HG03159 (cell line): ENCODE results near the gene YAF2.
"Not testable (repeated sequence)": the region's sequence is repeated elsewhere in the genome, so short reads cannot be mapped to it uniquely, and the experiment has no call there.

Source experiments
- ATAC-seq: cut with Tn5 transposase; IDR thresholded peaks from one replicate; pipeline ENCODE4 v1.9.1; 2021; ENCODE audit warnings: mild to moderate bottlenecking, moderate library complexity; ENCODE audit not compliant: unreplicated experiment

Gene YAF2

GRCh38 chr12:42255221-42255865 lies 17.3 kb upstream of the YAF2 start:
- ATAC-seq: no peak

DNA sequence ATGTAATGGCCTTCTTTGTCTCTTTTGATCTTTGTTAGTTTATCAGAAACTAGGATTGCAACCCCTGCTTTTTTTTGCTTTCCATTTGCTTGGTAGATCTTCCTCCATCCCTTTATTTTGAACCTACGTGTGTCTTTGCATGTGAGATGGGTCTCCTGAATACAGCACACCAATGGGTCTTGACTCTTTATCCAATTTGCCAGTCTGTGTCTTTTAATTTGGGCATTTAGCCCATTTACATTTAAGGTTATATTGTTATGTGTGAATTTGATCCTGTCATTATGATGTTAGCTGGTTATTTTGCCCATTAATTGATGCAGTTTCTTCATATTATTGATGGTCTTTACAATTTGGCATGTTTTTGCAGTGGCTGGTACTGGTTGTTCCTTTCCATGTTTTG lies 14.6 kb upstream of the YAF2 start:
- ATAC-seq: not testable (repeated sequence)

DNA sequence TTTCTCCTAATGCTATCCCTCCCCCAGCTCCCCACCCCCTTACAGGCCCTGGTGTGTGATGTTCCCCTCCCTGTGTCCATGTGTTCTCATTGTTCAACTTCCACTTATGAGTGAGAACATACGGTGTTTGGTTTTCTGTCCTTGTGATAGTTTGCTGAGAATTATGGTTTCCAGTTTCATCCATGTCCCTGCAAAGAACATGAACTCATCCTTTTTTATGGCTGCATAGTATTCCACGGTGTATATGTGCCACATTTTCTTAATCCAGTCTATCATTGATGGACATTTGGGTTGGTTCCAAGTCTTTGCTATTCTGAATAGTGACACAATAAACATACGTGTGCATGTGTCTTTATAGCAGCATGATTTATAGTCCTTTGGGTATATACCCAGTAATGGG lies 11.0 kb upstream of the YAF2 start:
- ATAC-seq: not testable (repeated sequence)

DNA sequence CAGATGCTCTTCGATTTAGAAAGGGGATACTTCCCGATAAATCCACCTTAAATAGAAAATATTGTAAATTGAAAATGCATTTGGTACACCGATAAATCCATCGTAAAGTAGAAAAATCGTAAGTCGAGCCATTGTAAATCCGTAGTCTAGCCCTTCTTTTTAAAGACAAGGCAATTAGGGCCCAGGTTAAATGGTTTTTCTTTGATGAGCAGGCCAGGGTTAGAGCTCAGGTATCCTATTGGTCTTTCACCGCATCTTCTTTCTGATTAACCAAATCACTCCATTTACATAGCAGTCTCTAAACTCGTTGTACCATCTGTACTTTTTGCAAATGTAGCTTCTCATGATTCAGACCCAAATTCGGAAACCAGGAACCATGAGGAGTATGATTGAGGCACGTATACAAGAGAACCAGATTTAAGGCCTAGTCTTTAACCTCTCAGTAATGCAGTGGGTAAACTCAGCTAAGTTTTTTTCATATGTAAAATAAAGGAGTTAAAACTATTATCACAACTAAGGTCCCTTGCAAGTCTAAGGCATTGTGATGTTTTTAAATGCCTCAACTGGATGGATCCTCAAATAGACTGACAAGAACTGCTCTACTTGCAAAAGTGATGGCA lies 2.2 kb upstream of the YAF2 start:
- ATAC-seq: no peak

DNA sequence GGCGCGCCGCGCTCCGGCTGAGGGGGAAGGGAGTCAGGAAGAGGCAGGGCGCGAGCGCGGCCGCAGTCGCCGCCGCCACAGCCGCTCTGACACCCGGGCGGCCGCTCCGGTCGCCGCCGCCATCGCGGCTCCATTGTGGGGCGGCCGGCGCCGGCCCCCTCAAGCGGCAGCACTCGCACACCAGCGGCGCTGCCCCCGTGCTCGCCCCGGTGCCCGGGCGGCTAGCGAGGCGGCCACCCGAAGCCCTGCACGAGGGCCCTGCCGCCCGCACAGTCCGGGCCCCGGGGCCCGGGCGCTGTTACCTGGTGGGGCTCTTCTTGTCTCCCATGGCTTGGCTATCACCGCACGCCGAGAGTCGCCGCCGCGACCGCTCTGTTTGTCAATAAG lies 202 bp downstream of the YAF2 start:
- no peak for ATAC-seq

DNA sequence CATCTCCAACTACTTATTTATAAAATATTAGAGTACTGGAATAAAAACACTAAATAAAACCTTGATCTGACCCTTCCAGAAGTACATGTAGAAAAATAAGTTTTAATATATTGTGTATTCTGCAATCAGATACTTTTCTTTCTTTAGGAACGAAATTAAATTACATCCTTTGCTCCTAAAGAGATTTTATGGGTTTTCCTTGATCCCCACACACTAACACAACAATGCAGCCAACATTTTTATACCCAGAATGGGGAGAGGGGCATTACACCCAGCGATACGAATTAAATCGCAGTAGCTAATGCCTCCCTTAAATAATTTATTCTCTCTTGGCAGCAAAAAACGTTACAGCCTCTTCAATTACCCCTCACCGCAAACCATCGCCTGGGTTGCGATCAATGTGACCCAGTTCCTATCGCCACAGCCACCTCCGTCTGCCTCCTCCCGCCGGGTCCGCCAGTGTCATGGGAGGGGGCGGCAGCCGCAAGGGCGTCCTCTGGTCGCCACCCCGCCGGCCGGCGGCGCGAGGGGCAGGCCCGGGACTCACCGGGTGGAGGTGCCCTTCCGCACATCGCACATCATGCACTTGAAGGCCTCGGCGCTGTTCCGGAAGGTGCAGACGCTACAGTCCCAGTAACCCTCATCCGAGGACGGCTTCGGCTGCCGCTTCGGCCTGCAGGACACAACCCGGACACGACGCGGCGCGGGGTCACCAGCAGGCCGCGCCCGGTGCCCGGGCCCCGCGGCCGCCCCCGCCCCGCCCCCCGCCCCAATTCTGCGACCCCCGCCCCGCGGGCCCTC lies 796 bp downstream of the YAF2 start:
- ATAC-seq: peak; percentile 79

DNA sequence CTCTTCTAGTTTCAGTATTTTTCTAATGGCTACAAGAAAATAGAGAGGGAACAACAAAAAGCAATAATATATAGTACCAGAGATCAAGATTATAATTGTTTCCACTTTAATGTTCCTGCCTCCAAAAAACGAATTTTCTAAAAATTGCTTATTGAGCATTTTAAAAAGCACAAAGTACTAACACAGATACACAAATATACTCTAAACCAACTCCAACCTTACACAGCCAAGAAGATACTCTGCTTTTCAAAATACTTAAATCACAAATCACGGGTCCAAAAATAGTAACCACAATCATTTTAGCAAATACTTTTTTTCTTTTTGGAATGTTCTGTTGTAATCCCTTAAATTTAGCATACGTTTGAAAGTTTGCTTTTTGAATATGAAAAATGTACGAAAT lies 2.0 kb downstream of the YAF2 start:
- no peak for ATAC-seq

- ATAC-seq: no peak
These were observed 2.6 kb downstream of the YAF2 start for GRCh38 chr12:42235426-42235825.

- no peak for ATAC-seq
These were observed 3.1 kb downstream of the YAF2 start for GRCh38 chr12:42234970-42235369.

DNA sequence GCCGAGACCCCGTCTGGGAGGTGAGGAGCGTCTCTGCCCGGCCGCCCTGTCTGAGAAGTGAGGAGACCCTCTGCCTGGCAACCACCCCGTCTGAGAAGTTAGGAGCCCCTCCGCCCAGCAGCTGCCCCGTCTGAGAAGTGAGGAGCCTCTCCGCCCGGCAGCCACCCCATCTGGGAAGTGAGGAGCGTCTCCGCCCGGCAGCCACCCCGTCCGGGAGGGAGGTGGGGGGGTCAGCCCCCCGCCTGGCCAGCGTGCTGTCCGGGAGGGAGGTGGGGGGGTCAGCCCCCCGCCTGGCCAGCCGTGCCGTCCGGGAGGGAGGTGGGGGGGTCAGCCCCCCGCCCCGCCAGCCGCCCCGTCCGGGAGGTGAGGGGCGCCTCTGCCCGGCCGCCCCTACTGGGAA lies 10.5 kb downstream of the YAF2 start:
- ATAC-seq: not testable (repeated sequence)

GRCh38 chr12:42224501-42224900 lies 13.5 kb downstream of the YAF2 start:
- not testable (repeated sequence) for ATAC-seq

DNA sequence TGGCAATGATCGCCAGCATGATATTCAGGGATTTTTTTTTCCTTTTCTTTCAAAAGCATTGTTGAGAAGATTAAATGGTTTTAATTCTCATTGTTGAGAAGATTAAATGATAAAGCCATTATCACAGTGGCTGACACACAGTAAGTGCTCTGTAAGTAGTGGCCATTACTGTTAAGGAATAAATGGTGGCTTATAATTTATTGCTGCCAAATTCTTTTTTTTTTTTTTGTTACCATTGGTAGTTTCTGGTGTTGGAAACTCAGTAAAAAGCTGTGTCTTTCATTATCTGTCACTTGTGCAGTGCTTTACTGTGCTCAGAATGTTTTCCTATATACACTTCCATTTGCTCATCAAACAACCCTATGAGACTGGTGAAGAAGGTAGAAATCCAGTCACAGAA lies 15.3 kb downstream of the YAF2 start:
- ATAC-seq: no peak

DNA sequence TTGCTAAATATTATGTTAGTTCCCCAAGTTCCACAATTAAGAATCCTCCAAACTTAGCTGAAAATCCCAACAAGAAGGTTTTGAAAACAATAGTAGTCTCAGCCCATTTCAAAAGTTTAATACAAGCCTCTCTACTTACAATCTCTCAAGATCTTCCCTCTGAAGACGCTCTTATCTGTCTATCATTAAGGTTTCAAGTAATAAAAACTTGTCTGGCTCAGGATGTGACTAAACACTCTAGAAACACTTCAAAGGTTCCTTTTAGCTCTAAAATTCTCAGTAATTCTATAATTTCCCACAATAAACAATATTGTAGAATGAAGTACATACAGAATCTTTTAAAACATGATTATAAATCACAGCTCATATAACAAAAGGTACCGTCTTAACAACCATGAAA lies 16.3 kb downstream of the YAF2 start:
- ATAC-seq: no peak

DNA sequence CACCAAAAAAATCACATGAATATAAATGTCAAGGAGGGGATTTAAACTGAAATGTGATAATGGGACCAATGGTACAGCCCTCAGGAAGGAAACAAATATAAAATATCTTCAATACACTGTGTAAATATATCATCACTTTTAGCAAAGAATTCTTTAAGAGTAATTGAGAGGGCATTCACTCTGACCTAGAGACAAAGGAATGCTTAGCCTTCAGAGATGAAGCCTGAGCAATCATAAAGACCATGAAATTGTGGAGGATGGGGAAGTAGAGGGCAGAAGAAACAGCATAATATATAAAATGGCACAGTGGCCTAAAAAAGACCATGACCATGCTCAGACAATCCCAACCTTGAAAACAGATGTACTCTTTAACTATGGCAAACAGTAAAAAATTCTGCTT lies 20.4 kb downstream of the YAF2 start:
- no peak for ATAC-seq

- no peak for ATAC-seq
These were observed 21.3 kb downstream of the YAF2 start for GRCh38 chr12:42216737-42217136.

DNA sequence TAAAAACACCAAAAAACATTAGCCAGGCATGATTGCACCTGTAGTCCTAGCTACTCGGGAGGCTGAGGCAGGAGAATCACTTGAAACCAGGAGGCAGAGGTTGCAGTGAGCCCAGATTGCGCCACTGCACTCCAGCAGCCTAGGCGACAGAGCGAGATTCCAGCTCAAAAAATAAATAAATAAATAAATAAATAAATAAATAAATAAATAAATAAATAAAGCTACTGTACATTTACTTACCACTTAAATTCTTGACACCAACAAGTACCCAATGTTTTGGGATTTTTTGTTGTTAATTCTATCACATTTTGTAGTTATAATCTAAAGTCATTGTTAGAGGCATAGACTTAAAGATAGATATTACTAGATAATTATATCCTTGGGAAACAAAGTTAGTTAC lies 22.3 kb downstream of the YAF2 start:
- not testable (repeated sequence) for ATAC-seq

DNA sequence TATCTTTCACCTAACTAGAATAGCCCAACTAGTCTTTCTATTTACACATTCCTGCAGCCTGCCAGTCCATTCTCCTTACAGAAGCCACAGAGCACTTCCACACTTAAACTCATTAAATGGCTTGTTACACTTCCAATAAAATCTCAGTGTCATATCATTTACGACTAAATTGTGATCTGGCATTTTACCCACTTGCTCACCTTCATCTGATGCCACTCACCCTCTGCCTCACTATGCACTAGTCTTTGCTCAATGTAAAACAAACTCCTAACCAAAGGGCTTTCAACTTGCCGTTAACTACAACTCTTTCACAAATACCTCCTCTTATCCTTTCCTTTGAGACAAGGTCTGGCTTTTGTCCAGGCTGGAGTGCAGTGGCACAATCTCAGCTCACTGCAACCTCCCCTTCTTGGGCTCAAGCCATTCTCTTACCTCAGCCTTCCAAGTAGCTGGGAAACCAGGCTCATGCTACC lies 24.1 kb downstream of the YAF2 start:
- ATAC-seq: no peak

DNA sequence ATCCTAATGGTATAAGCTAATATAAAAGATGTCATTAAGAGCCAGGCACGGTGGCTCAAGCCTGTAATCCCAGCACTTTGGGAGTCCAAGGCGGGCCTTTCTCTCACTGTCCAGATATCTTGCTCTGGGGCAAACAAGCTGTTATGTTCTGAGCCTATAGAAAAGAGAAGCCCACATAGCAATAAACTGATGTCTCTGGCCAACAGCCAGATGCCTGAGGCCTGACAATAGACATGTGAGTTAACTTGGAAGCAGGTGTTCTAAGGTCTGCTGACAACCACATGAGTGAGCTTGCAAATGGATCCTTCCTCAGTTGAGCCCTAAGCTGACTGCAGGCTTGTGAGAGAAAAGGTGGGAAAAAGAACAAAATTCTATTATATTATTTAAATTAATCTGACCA lies 25.0 kb downstream of the YAF2 start:
- no peak for ATAC-seq

DNA sequence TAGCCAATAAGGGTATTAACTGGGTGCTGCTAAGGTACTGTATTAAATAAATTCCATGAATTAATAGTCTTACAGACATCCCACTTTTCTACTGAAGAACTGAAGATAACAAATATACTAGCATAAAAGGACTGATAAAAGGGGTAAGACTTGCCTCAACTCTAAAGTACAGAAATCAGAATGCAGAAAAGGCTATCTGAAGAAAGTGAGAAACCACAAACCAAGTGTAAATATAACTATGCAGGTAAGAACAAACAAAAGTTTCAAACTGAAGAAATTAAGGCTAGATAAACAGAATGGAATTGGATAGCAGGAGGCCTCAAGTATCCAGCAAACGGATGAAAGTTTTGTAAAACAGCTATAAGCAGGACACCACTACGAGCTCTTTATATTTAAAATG lies 29.5 kb downstream of the YAF2 start:
- no peak for ATAC-seq

DNA sequence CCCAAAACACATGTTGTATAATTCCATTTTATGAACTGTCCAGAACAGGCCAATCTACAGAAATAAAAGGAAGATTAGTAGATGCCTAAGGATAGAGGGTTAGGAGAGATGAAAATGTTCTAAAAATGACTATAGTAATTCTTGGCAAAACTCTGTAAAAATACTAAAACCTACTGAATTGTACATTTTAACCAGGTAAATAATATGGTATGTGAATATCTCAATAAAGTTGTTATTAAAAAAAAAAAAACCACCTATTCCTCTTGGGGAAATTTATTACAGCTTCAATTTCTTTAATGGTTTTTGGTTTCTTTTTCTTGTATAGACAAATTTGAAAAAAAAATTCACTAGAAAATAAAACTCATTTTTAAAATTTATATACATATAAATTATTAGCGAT lies 33.2 kb downstream of the YAF2 start:
- ATAC-seq: no peak

DNA sequence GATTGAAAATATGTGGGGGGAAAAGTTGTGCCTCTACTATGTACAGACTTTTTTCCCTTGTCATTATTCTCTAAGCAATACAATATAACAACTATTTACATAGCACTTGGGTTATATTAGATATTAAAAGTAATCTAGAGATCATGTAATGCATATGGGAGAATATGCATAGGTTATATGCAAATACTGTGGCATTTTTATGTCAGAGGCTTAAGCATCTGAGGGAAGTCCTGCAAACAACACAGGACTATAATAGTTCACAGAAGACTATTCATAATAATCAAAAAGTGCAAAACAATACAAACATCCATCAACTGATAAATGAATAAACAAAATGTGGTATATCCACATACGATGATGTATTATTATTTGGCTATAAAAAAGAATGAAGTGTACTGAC lies 33.7 kb downstream of the YAF2 start:
- ATAC-seq: no peak

GRCh38 chr12:42201063-42201462 lies 37.0 kb downstream of the YAF2 start:
- no peak for ATAC-seq
